Measurements from ENCODE around the gene MAN1A1. TPM values are rescaled to one million over a fixed set of nuclear protein-coding genes. Genes with fewer than 3 reads are reported as not detected.

MAN1A1 gene
- polyA plus RNA-seq, 3 donors = 11.0 to 20.4 (median 16.1) TPM

GRCh38 chr6:119314885-119315272 is 34.7 kb downstream of the MAN1A1 start:
- peak in 2 of 3 donors; percentile 12 to 29 for DNase-seq
- Histone ChIP-seq H4K20me1 (ENCODE audit: insufficient read depth, low read length) (peaks cover 10% of the 10 kb centered on the region), H3K36me3 (replicated peaks in 1 of 2; ENCODE audit: control insufficient read depth in 1 of 2, insufficient read depth in 2 of 2, low read length in 2 of 2) (no peaks in the 10 kb centered on the region), H3K79me2 (ENCODE audit: insufficient read depth, low read length) (peaks cover 23% of the 10 kb centered on the region), H3K4me1 (ENCODE audit: control insufficient read depth in 1 of 2, insufficient read depth in 2 of 2, low read length in 2 of 2) (peaks cover 52 to 57% of the 10 kb centered on the region in 2 donors), H3K4me2 (replicated peaks; ENCODE audit: extremely low read depth, low read length, poor library complexity, severe bottlenecking) (no peak overlapping the region), H3K9me3 (replicated peaks in 1 of 2; ENCODE audit: control insufficient read depth in 1 of 2, insufficient read depth in 1 of 2, low read length in 2 of 2) (no peaks in the 10 kb centered on the region), H3K27me3 (ENCODE audit: control insufficient read depth in 2 of 2, insufficient read depth in 2 of 2, low read length in 2 of 2) (no peaks in the 10 kb centered on the region), H3K9ac (ENCODE audit: insufficient read depth, low read length, poor library complexity, severe bottlenecking) (no peak overlapping the region), H3K4me3 (replicated peaks in 1 of 3; ENCODE audit: low read depth in 2 of 3, low read length in 3 of 3) (peak overlapping the region in 1 of 3 experiments; percentile 5), H3K27ac (ENCODE audit: low read depth in 1 of 2, low read length in 2 of 2) (peak overlapping the region; percentile 68 to 71), H2AFZ (ENCODE audit: insufficient read depth, low read depth, low read length, poor library complexity, severe bottlenecking) (peak overlapping the region; percentile 50)
- intact Hi-C loops (cut with micrococcal nuclease) = loop anchor here in 1 of 2 donors (5.0 kb wide), 1 partner anchor 32 kb away; the partner anchor contains the start of gene MAN1A1
- Mint-ChIP-seq H3K27me3 (ENCODE audit: low read depth in 3 of 3) (peaks cover 0 to 2% (median 1%) of the 10 kb centered on the region in 3 donors), H3K36me3 (peaks cover 3 to 7% of the 10 kb centered on the region in 2 donors), H3K27ac (peak overlapping the region; percentile 82 to 96 (median 92)), H3K9me3 (no peaks in the 10 kb centered on the region), H3K4me1 (peaks cover 59% of the 10 kb centered on the region), H3K4me3 (peak overlapping the region; percentile 18 to 35)
- TF ChIP-seq CTCF (IDR thresholded peaks at IDR 0.05) = no peak
- 100% methylated on average over 1 of the region's 5 CpGs for WGBS (ENCODE audit: insufficient coverage)

GRCh38 chr6:119313937-119314884 is 35.4 kb downstream of the MAN1A1 start:
- Mint-ChIP-seq H3K4me3 (peak overlapping the region; percentile 35 to 46), H3K27me3 (ENCODE audit: low read depth in 3 of 3) (peaks cover 0 to 2% (median 1%) of the 10 kb centered on the region in 3 donors), H3K9me3 (no peaks in the 10 kb centered on the region), H3K27ac (peak overlapping the region; percentile 82 to 96 (median 92)), H3K36me3 (peaks cover 3 to 7% of the 10 kb centered on the region in 2 donors), H3K4me1 (peaks cover 65% of the 10 kb centered on the region)
- H3K27ac ChIP-seq (ENCODE audit: low read depth in 1 of 2, low read length in 2 of 2) = peak overlapping the region; percentile 68 to 71
- DNase-seq = peak in 2 of 3 donors; percentile 41 to 46
- H3K9ac ChIP-seq (ENCODE audit: insufficient read depth, low read length, poor library complexity, severe bottlenecking) = no peak overlapping the region
- H4K20me1 ChIP-seq (ENCODE audit: insufficient read depth, low read length) = peaks cover 10% of the 10 kb centered on the region
- no peaks in the 10 kb centered on the region for H3K27me3 ChIP-seq (ENCODE audit: control insufficient read depth in 2 of 2, insufficient read depth in 2 of 2, low read length in 2 of 2)
- intact Hi-C loops (cut with micrococcal nuclease) = loop anchor here in 1 of 2 donors (5.0 kb wide), 1 partner anchor 33 kb away; the partner anchor contains the start of gene MAN1A1
- peaks cover 52 to 64% of the 10 kb centered on the region in 2 donors for H3K4me1 ChIP-seq (ENCODE audit: control insufficient read depth in 1 of 2, insufficient read depth in 2 of 2, low read length in 2 of 2)
- no peak for TF ChIP-seq CTCF (IDR thresholded peaks at IDR 0.05)
- peak overlapping the region in 1 of 3 experiments; percentile 29 for H3K4me3 ChIP-seq (replicated peaks in 1 of 3; ENCODE audit: low read depth in 2 of 3, low read length in 3 of 3)
- H3K4me2 ChIP-seq (replicated peaks; ENCODE audit: extremely low read depth, low read length, poor library complexity, severe bottlenecking) = peak overlapping the region; percentile 17
- 42% methylated on average over 4 of the region's 10 CpGs for WGBS (ENCODE audit: insufficient coverage)
- peak overlapping the region; percentile 50 for H2AFZ ChIP-seq (ENCODE audit: insufficient read depth, low read depth, low read length, poor library complexity, severe bottlenecking)
- H3K36me3 ChIP-seq (replicated peaks in 1 of 2; ENCODE audit: control insufficient read depth in 1 of 2, insufficient read depth in 2 of 2, low read length in 2 of 2) = no peaks in the 10 kb centered on the region
- H3K79me2 ChIP-seq (ENCODE audit: insufficient read depth, low read length) = peaks cover 29% of the 10 kb centered on the region
- H3K9me3 ChIP-seq (replicated peaks in 1 of 2; ENCODE audit: control insufficient read depth in 1 of 2, insufficient read depth in 1 of 2, low read length in 2 of 2) = no peaks in the 10 kb centered on the region

All from CD14-positive monocyte (primary cell).